HFF-Myc (cell line): ENCODE measurements around the gene LRPPRC.

ENCODE experiments used
- DNase-seq: peaks from one replicate; pipeline ENCODE4 v3.0.0-alpha.2; 2011; ENCODE audit warnings: low read depth; ENCODE audit errors: extremely low read depth
- H3K4me3 ChIP-seq: replicated peaks from 2 replicates; pipeline ENCODE4 v1.5.1; 2011; ENCODE audit warnings: low read depth, mild to moderate bottlenecking, control low read depth, low read length
- TF ChIP-seq, protein P1 (sequence below): IDR thresholded peaks from 2 replicates; pipeline ENCODE4 v1.5.1; 2012; ENCODE audit warnings: mild to moderate bottlenecking, low read depth, low read length, control low read depth; ENCODE audit errors: missing control alignments

Gene LRPPRC

GRCh38 chr2:43941359-43941758 lies 54.4 kb downstream of the LRPPRC start:
- no peak for DNase-seq
- H3K4me3 ChIP-seq: no peak overlapping the region
- TF ChIP-seq, protein P1, sequence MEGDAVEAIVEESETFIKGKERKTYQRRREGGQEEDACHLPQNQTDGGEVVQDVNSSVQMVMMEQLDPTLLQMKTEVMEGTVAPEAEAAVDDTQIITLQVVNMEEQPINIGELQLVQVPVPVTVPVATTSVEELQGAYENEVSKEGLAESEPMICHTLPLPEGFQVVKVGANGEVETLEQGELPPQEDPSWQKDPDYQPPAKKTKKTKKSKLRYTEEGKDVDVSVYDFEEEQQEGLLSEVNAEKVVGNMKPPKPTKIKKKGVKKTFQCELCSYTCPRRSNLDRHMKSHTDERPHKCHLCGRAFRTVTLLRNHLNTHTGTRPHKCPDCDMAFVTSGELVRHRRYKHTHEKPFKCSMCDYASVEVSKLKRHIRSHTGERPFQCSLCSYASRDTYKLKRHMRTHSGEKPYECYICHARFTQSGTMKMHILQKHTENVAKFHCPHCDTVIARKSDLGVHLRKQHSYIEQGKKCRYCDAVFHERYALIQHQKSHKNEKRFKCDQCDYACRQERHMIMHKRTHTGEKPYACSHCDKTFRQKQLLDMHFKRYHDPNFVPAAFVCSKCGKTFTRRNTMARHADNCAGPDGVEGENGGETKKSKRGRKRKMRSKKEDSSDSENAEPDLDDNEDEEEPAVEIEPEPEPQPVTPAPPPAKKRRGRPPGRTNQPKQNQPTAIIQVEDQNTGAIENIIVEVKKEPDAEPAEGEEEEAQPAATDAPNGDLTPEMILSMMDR: no peak

- DNase-seq: no peak
- no peak overlapping the region for H3K4me3 ChIP-seq
- TF ChIP-seq, protein P1: no peak
Observed at GRCh38 chr2:43939695-43940256, 56.0 kb downstream of the LRPPRC start.

DNA sequence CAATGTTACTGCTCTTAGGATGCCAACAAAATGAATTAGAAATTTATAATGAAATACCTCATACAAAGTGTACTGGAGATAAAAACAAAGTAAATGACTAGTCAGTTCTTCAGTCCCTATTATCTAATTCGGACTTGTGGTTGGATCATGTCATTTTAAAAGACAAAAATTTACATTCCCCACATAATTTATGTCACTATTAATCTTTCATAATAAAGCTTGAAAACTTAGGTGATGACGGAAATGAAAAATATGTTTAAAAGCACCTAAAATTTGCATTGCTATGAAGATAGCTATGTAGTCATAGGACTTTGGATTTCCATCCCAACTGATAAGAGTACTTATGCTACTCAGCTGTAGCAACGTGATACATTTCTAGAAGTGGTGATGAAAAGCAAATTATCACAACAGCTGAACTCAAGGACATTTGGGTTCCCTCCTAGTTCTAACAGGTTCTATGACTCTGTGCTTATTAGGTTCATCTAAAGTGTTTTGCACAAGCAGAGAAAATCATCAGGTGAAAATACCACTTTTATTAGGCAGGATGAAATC lies 58.4 kb downstream of the LRPPRC start:
- DNase-seq: no peak
- TF ChIP-seq, protein P1: no peak
- H3K4me3 ChIP-seq: no peak overlapping the region

DNA sequence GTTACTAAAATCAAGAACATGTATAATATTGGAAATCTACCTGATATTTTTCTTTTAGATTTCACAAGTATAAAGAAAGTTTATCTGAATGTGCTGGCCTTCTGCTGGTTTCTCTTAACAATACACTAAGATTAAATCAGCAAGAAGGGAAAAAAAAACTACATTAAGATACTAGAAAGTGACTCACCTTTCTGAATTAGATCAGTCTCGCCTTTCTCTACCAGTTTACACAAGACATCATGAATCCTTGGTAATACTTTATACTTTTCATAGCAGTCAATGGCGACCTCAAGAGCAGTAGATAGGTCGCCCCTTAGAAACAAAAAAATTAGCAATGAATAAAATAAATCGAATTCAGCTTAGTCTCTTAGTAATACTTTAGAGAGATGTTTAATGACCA lies 61.2 kb downstream of the LRPPRC start:
- H3K4me3 ChIP-seq: no peak overlapping the region
- DNase-seq: no peak
- TF ChIP-seq, protein P1: no peak

- DNase-seq: no peak
- TF ChIP-seq, protein P1: no peak
Observed at GRCh38 chr2:43931293-43931692, 64.5 kb downstream of the LRPPRC start.

GRCh38 chr2:43927442-43927841 lies 68.3 kb downstream of the LRPPRC start:
- no peak for DNase-seq
- no peak overlapping the region for H3K4me3 ChIP-seq
- TF ChIP-seq, protein P1: no peak

More at GRCh38 chr2:43931293-43931692, 64.5 kb downstream of the LRPPRC start:
- H3K4me3 ChIP-seq: no peak overlapping the region

DNA sequence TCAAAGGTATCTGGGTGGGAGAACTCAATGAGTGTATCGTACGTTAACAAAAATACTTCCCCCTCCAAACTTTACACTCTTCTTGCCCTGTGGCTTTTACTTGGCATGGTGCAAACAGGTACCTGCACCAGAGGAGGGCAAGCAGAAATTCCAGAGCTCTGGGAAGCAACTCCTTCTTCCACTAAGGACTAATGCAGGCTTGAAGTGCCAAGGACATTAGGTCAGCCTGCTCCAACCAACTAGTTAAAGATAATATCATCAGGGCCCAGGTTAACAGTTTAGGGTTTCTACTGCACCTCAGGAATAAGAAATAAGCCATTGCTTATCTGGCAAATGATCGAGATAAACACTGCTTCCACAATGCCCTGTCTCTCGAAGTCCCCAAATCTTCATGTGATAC lies 70.4 kb downstream of the LRPPRC start:
- H3K4me3 ChIP-seq: no peak overlapping the region
- DNase-seq: no peak

More for the DNA sequence above, 70.4 kb downstream of the LRPPRC start:
- TF ChIP-seq, protein P1: no peak
